Epidermal melanocyte (primary cell): ENCODE data around the gene DYTN.

Experiments
- DNase-seq: peaks from one replicate; pipeline ENCODE4 v3.0.0; 2011; ENCODE audit warnings: low spot score; ENCODE audit not compliant: insufficient read length

DYTN gene

GRCh38 chr2:206615417-206616089 is 102.6 kb downstream of the DYTN start:
- DNase-seq, result no peak

GRCh38 chr2:206614811-206615210 is 103.4 kb downstream of the DYTN start:
- no peak for DNase-seq

GRCh38 chr2:206611736-206612135 is 106.5 kb downstream of the DYTN start:
- no peak for DNase-seq

DNA sequence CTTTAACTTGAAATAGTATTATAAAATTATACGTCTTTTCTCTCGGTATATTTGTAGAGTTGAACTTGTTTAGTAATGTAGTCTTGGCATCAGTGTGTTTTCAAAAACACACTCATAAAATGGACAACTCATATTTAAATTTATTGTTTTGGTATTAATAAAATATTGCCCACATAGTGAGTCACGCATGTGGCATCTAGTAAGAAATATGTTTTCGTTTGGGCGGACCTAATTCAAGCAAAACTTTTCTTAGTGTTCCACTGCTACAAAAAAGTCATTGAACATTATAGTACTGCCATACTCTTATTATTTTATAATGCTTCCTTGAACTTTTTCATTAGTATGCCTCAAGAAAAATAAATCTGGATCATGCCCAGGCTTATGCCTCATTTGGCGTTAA is 107.0 kb downstream of the DYTN start:
- no peak for DNase-seq

DNA sequence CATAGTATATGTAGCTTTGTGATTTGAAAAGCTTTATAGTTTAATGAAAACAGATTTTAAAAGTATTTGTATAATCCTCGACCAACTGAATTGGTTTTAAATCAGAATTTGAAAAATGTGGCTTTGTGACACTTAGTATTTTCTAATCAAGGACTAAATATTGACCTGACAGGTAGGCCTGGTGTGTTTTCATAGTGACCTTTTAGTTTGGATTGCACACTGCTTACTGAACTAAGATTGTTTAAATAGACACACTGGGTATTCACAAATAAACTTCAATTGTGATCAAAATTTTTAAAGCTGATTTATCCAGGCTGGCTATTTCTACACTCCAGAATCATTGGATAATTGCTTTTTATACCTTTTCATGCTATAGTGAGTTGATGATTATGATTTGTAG is 107.7 kb downstream of the DYTN start:
- no peak for DNase-seq

DNA sequence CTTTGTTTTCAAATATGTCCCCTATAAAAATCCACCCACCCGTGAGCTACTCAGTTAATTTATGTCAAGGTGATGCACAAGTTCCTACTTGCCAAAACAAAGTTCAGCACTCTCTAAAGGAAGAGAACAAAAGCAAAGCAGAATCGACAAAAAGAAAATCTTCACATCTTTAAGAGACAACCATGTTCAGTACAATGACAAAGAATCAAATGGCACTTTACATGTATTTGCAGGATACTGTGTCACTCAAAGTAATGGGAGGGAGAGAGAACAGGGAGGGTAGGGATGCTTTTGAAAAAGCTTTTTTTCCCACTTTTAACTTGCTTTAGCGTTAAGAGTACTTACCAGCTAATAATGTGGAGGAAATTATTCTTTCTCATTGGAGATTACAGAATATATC is 115.0 kb downstream of the DYTN start:
- no peak for DNase-seq
